Memory B cell (primary cell): Measurements from ENCODE around the gene DCAF8.

Experiments
- ATAC-seq: fragments of 150-1000 bp; cut with Tn5 transposase; 2 replicates; pipeline ENCODE4 v1.10.0; 2021; ENCODE audit warnings: low read depth, mild to moderate bottlenecking, moderate library complexity
- DNase-seq, 2 donors: peaks; one replicate each; pipeline ENCODE4 v3.0.0; 2022; ENCODE audit warnings: low spot score in 2 of 2
- H3K27ac Mint-ChIP-seq: one replicate; pipeline ENCODE4 v1.8.0; 2022; ENCODE audit warnings: mild to moderate bottlenecking, moderate library complexity, mixed read lengths
- H3K27me3 Mint-ChIP-seq: one replicate; pipeline ENCODE4 v1.8.0; 2022; ENCODE audit warnings: mixed read lengths
- H3K36me3 Mint-ChIP-seq: one replicate; pipeline ENCODE4 v1.8.0; 2022; ENCODE audit warnings: mild to moderate bottlenecking, mixed read lengths
- H3K4me1 Mint-ChIP-seq: one replicate; pipeline ENCODE4 v1.8.0; 2022; ENCODE audit warnings: mixed read lengths
- H3K4me3 Mint-ChIP-seq: one replicate; pipeline ENCODE4 v1.8.0; 2022; ENCODE audit warnings: mild to moderate bottlenecking, moderate library complexity, mixed read lengths
- H3K9me3 Mint-ChIP-seq: one replicate; pipeline ENCODE4 v1.8.0; 2022; ENCODE audit warnings: mixed read lengths

The DCAF8 gene

GRCh38 chr1:160251687-160252526 lies 10.4 kb downstream of the DCAF8 start:
- DNase-seq (peak; percentile 38 to 49), ATAC-seq (peak; percentile 100)
- Mint-ChIP-seq H3K4me1 (no peaks in the 10 kb centered on the region), H3K4me3 (no peak overlapping the region), H3K27me3 (no peaks in the 10 kb centered on the region), H3K27ac (peak overlapping the region; percentile 50), H3K36me3 (peaks cover 2% of the 10 kb centered on the region), H3K9me3 (no peaks in the 10 kb centered on the region)

- ATAC-seq, result no peak
- Mint-ChIP-seq H3K4me3 (no peak overlapping the region), H3K9me3 (no peaks in the 10 kb centered on the region)
Observed at GRCh38 chr1:160251011-160251410, 11.3 kb downstream of the DCAF8 start.

GRCh38 chr1:160247053-160247452 lies 15.3 kb downstream of the DCAF8 start:
- Mint-ChIP-seq H3K4me1 (peaks cover 10% of the 10 kb centered on the region), H3K9me3 (no peaks in the 10 kb centered on the region), H3K27me3 (no peaks in the 10 kb centered on the region), H3K4me3 (no peak overlapping the region), H3K36me3 (peaks cover 9% of the 10 kb centered on the region), H3K27ac (no peak overlapping the region)
- ATAC-seq (no peak), DNase-seq (no peak)

More at GRCh38 chr1:160251011-160251410, 11.3 kb downstream of the DCAF8 start:
- Mint-ChIP-seq H3K27ac (peak overlapping the region; percentile 50), H3K27me3 (no peaks in the 10 kb centered on the region), H3K36me3 (peaks cover 2% of the 10 kb centered on the region), H3K4me1 (peaks cover 2% of the 10 kb centered on the region)
- DNase-seq, result no peak

GRCh38 chr1:160245434-160245833 lies 16.9 kb downstream of the DCAF8 start:
- Mint-ChIP-seq H3K9me3 (no peaks in the 10 kb centered on the region), H3K4me1 (peaks cover 10% of the 10 kb centered on the region), H3K27ac (peak overlapping the region; percentile 71), H3K36me3 (peaks cover 14% of the 10 kb centered on the region), H3K27me3 (no peaks in the 10 kb centered on the region), H3K4me3 (no peak overlapping the region)
- no peak for DNase-seq
- no peak for ATAC-seq

- DNase-seq (no peak), ATAC-seq (no peak)
- Mint-ChIP-seq H3K27me3 (no peaks in the 10 kb centered on the region), H3K4me3 (no peak overlapping the region), H3K9me3 (no peaks in the 10 kb centered on the region), H3K36me3 (peaks cover 19% of the 10 kb centered on the region), H3K27ac (no peak overlapping the region), H3K4me1 (peaks cover 13% of the 10 kb centered on the region)
Observed at GRCh38 chr1:160244209-160244608, 18.1 kb downstream of the DCAF8 start.

GRCh38 chr1:160243767-160244166 lies 18.6 kb downstream of the DCAF8 start:
- Mint-ChIP-seq H3K4me3 (no peak overlapping the region), H3K4me1 (peaks cover 13% of the 10 kb centered on the region), H3K9me3 (no peaks in the 10 kb centered on the region), H3K27ac (no peak overlapping the region), H3K27me3 (no peaks in the 10 kb centered on the region), H3K36me3 (peaks cover 22% of the 10 kb centered on the region)
- ATAC-seq (no peak), DNase-seq (no peak)

GRCh38 chr1:160239582-160240299 lies 22.6 kb downstream of the DCAF8 start:
- H3K4me1 Mint-ChIP-seq, result peaks cover 15% of the 10 kb centered on the region
- H3K4me3 Mint-ChIP-seq, result no peak overlapping the region
- no peak for ATAC-seq
- H3K27me3 Mint-ChIP-seq, result no peaks in the 10 kb centered on the region
- H3K36me3 Mint-ChIP-seq, result peaks cover 34% of the 10 kb centered on the region
- H3K27ac Mint-ChIP-seq, result no peak overlapping the region
- no peak for DNase-seq
- H3K9me3 Mint-ChIP-seq, result no peaks in the 10 kb centered on the region

GRCh38 chr1:160238408-160238807 lies 23.9 kb downstream of the DCAF8 start:
- peaks cover 38% of the 10 kb centered on the region for H3K36me3 Mint-ChIP-seq
- H3K27me3 Mint-ChIP-seq, result no peaks in the 10 kb centered on the region
- no peaks in the 10 kb centered on the region for H3K9me3 Mint-ChIP-seq
- H3K27ac Mint-ChIP-seq, result no peak overlapping the region
- DNase-seq (no peak), ATAC-seq (no peak)
- H3K4me1 Mint-ChIP-seq, result peaks cover 13% of the 10 kb centered on the region
- H3K4me3 Mint-ChIP-seq, result no peak overlapping the region

- ATAC-seq, result no peak
- DNase-seq, result no peak
- Mint-ChIP-seq H3K4me1 (peaks cover 14% of the 10 kb centered on the region), H3K27me3 (no peaks in the 10 kb centered on the region), H3K4me3 (no peak overlapping the region), H3K9me3 (no peaks in the 10 kb centered on the region), H3K36me3 (peaks cover 35% of the 10 kb centered on the region), H3K27ac (peak overlapping the region; percentile 38)
Observed at GRCh38 chr1:160237558-160237957, 24.8 kb downstream of the DCAF8 start.

GRCh38 chr1:160236806-160237205 lies 25.5 kb downstream of the DCAF8 start:
- peak overlapping the region; percentile 88 for H3K27ac Mint-ChIP-seq
- peaks cover 35% of the 10 kb centered on the region for H3K36me3 Mint-ChIP-seq
- DNase-seq, result no peak

GRCh38 chr1:160232911-160233310 lies 29.4 kb downstream of the DCAF8 start:
- Mint-ChIP-seq H3K27ac (no peak overlapping the region), H3K4me3 (no peak overlapping the region), H3K4me1 (peaks cover 11% of the 10 kb centered on the region), H3K36me3 (peaks cover 34% of the 10 kb centered on the region), H3K9me3 (no peaks in the 10 kb centered on the region), H3K27me3 (no peaks in the 10 kb centered on the region)
- ATAC-seq (no peak), DNase-seq (no peak)

More at GRCh38 chr1:160236806-160237205, 25.5 kb downstream of the DCAF8 start:
- ATAC-seq, result peak; percentile 97
- Mint-ChIP-seq H3K4me1 (peaks cover 14% of the 10 kb centered on the region), H3K27me3 (no peaks in the 10 kb centered on the region), H3K4me3 (no peak overlapping the region), H3K9me3 (no peaks in the 10 kb centered on the region)

- no peak overlapping the region for H3K27ac Mint-ChIP-seq
- H3K36me3 Mint-ChIP-seq, result peaks cover 31% of the 10 kb centered on the region
- no peak overlapping the region for H3K4me3 Mint-ChIP-seq
- ATAC-seq (no peak), DNase-seq (no peak)
- H3K27me3 Mint-ChIP-seq, result no peaks in the 10 kb centered on the region
- no peaks in the 10 kb centered on the region for H3K9me3 Mint-ChIP-seq
- peaks cover 1% of the 10 kb centered on the region for H3K4me1 Mint-ChIP-seq
Observed at GRCh38 chr1:160228431-160228830, 33.9 kb downstream of the DCAF8 start.

GRCh38 chr1:160227561-160227960 lies 34.8 kb downstream of the DCAF8 start:
- peaks cover 33% of the 10 kb centered on the region for H3K36me3 Mint-ChIP-seq
- ATAC-seq, result no peak
- H3K4me3 Mint-ChIP-seq, result no peak overlapping the region
- H3K27me3 Mint-ChIP-seq, result no peaks in the 10 kb centered on the region
- no peaks in the 10 kb centered on the region for H3K4me1 Mint-ChIP-seq
- no peak for DNase-seq
- no peaks in the 10 kb centered on the region for H3K9me3 Mint-ChIP-seq
- H3K27ac Mint-ChIP-seq, result no peak overlapping the region

GRCh38 chr1:160227034-160227433 lies 35.3 kb downstream of the DCAF8 start:
- H3K4me3 Mint-ChIP-seq, result no peak overlapping the region
- ATAC-seq (no peak), DNase-seq (no peak)
- H3K27me3 Mint-ChIP-seq, result no peaks in the 10 kb centered on the region
- H3K9me3 Mint-ChIP-seq, result no peaks in the 10 kb centered on the region
- no peaks in the 10 kb centered on the region for H3K4me1 Mint-ChIP-seq
- H3K36me3 Mint-ChIP-seq, result peaks cover 35% of the 10 kb centered on the region
- no peak overlapping the region for H3K27ac Mint-ChIP-seq
